GM12878 (cell line): ENCODE measurements around the gene SEMA3A. TPM values are rescaled to one million over a fixed set of nuclear protein-coding genes. Genes with fewer than 3 reads are reported as not detected.

Source experiments
- ATAC-seq: fragments of 200-7000 bp; cut with Tn5 transposase; 3 replicates; pipeline ENCODE4 v1.9.1; 2020; ENCODE audit warnings: mild to moderate bottlenecking, moderate library complexity
- BruUV-seq: library from RNA; stranded (reverse); fragments of 400-500 nt; replicated peaks from 2 replicates; lab custom pipeline; 2021; lab: Mats Ljungman, UMichigan
- CTCF ChIA-PET: fragments of 300-600 bp; sonication (Branson Sonifier 250); formaldehyde crosslinking; extraction: SDS; loops from one replicate; lab custom pipeline; 2021; ENCODE audit warnings: inconsistent platforms; lab: Yijun Ruan, JAX
- POLR2A ChIA-PET: fragments of 350-600 bp; formaldehyde crosslinking; extraction: SDS; loops from one replicate; lab custom pipeline; 2021; ENCODE audit warnings: inconsistent platforms; lab: Charles Lee
- RAD21 ChIA-PET: fragments of 300-600 bp; sonication (Branson Sonifier 250); formaldehyde crosslinking; loops from one replicate; lab custom pipeline; 2023; ENCODE audit warnings: antibody characterized with exemption; ENCODE audit not compliant: unreplicated experiment; lab: Charles Lee
- SMC1A ChIA-PET: fragments of 300-600 bp; sonication (Branson Sonifier 250); formaldehyde crosslinking; loops from one replicate; lab custom pipeline; 2023; ENCODE audit not compliant: unreplicated experiment, uncharacterized antibody; lab: Charles Lee
- DNase-seq: peaks from one replicate; pipeline ENCODE4 v3.0.0-alpha.2; 2011; ENCODE audit warnings: low read depth, low spot score
- FAIRE-seq: peaks from 3 replicates; lab custom pipeline; 2011; peaks lifted over from hg19 to GRCh38; lab: Jason Lieb, UNC
- H2AFZ ChIP-seq: 2 replicates; pipeline ENCODE4 v1.6.0; 2011; ENCODE audit warnings: low read depth, low read length, control low read depth; ENCODE audit not compliant: control insufficient read depth
- H3K27ac ChIP-seq: 2 replicates; pipeline ENCODE4 v1.5.1; 2011; ENCODE audit warnings: control low read depth; ENCODE audit not compliant: control insufficient read depth, insufficient read depth
- H3K27me3 ChIP-seq, 2 experiments: replicated peaks in 1 of 2; 2 replicates each; pipeline versions ENCODE4 v1.6.0 to v1.6.1; 2011; ENCODE audit warnings: low read length in 1 of 2; ENCODE audit not compliant: control insufficient read depth in 2 of 2, insufficient read depth in 2 of 2
- H3K36me3 ChIP-seq, 2 experiments: 2 replicates each; pipeline ENCODE4 v1.5.1; 2011; ENCODE audit warnings: low read length in 1 of 2; ENCODE audit not compliant: control insufficient read depth in 2 of 2, insufficient read depth in 2 of 2
- H3K4me1 ChIP-seq: 2 replicates; pipeline ENCODE4 v1.6.1; 2011; ENCODE audit warnings: mild to moderate bottlenecking, low read length, moderate library complexity, mixed read lengths; ENCODE audit not compliant: control insufficient read depth, insufficient read depth
- H3K4me2 ChIP-seq: 2 replicates; pipeline ENCODE4 v1.6.0; 2011; ENCODE audit warnings: control low read depth; ENCODE audit not compliant: control insufficient read depth, insufficient read depth
- H3K4me3 ChIP-seq: fragments of 200-600 bp; sonication (generic); 2 replicates; pipeline ENCODE4 v1.5.1; 2016
- H3K79me2 ChIP-seq: 2 replicates; pipeline ENCODE4 v1.6.0; 2011; ENCODE audit warnings: low read length; ENCODE audit not compliant: control insufficient read depth, insufficient read depth
- H3K9ac ChIP-seq: 2 replicates; pipeline ENCODE4 v1.8.0; 2011; ENCODE audit warnings: low read length, control low read depth, mixed read lengths; ENCODE audit not compliant: control insufficient read depth, insufficient read depth
- H3K9me3 ChIP-seq: replicated peaks from 3 replicates; pipeline ENCODE4 v1.5.1; 2011; ENCODE audit warnings: mild to moderate bottlenecking, low read length; ENCODE audit not compliant: control insufficient read depth, insufficient read depth
- H4K20me1 ChIP-seq: 2 replicates; pipeline ENCODE4 v1.6.0; 2011; ENCODE audit not compliant: control insufficient read depth, insufficient read depth
- ASH2L ChIP-seq: fragments of 300-600, 200-600 bp; sonication (generic); IDR thresholded peaks from 2 replicates; pipeline ENCODE4 v1.6.1; 2017; ENCODE audit warnings: low read depth, mild to moderate bottlenecking, borderline replicate concordance
- ATF3 ChIP-seq: IDR thresholded peaks from 2 replicates; pipeline ENCODE4 v1.6.1; 2011; ENCODE audit warnings: low read depth, mild to moderate bottlenecking, low read length, moderate library complexity, borderline replicate concordance; ENCODE audit errors: extremely low read depth
- BHLHE40 ChIP-seq, 2 experiments: fragments of 450-650 bp in 1 of 2; IDR thresholded peaks; 2 replicates each; pipeline ENCODE4 v1.6.1; 2011 to 2017; ENCODE audit warnings: low read depth in 2 of 2, borderline replicate concordance in 1 of 2, improper control_type of control experiment in 1 of 2, low read length in 1 of 2, mild to moderate bottlenecking in 1 of 2
- CHD2 ChIP-seq: IDR thresholded peaks from 2 replicates; pipeline ENCODE4 v1.6.1; 2011; ENCODE audit warnings: low read depth, low read length, improper control_type of control experiment, borderline replicate concordance
- GATAD2B ChIP-seq: fragments of 450-650 bp; conservative IDR thresholded peaks from 2 replicates; pipeline ENCODE4 v1.6.1; 2017; ENCODE audit warnings: low read depth, mild to moderate bottlenecking, moderate library complexity
- JUND ChIP-seq: IDR thresholded peaks from 2 replicates; pipeline ENCODE4 v1.6.1; 2012; ENCODE audit warnings: low read depth, mild to moderate bottlenecking, low read length, improper control_type of control experiment, moderate library complexity
- MTA2 ChIP-seq: fragments of 450-650 bp; IDR thresholded peaks from 2 replicates; pipeline ENCODE4 v1.6.1; 2016; ENCODE audit warnings: low read depth, mild to moderate bottlenecking, moderate library complexity
- MYB ChIP-seq: fragments of 150-350 bp; IDR thresholded peaks from 2 replicates; pipeline ENCODE4 v1.6.1; 2014; ENCODE audit warnings: mild to moderate bottlenecking, low read depth, low read length, borderline replicate concordance
- NRF1 ChIP-seq: conservative IDR thresholded peaks from 2 replicates; pipeline ENCODE4 v1.6.1; 2011; ENCODE audit warnings: mild to moderate bottlenecking, low read depth, low read length, improper control_type of control experiment
- PAX8 ChIP-seq: fragments of 450-650 bp; IDR thresholded peaks from 2 replicates; pipeline ENCODE4 v1.6.1; 2017; ENCODE audit warnings: mild to moderate bottlenecking, moderate library complexity
- POLR2AphosphoS5 ChIP-seq: IDR thresholded peaks from 2 replicates; pipeline ENCODE4 v1.6.1; 2011; ENCODE audit warnings: mild to moderate bottlenecking, low read length, inconsistent platforms
- POU2F2 ChIP-seq: IDR thresholded peaks from 3 replicates; pipeline ENCODE4 v1.6.1; 2011; ENCODE audit warnings: low read depth, mild to moderate bottlenecking, low read length, borderline replicate concordance
- RELB ChIP-seq: fragments of 450-650 bp; IDR thresholded peaks from 2 replicates; pipeline ENCODE4 v1.6.1; 2017; ENCODE audit warnings: low read depth, mild to moderate bottlenecking, moderate library complexity
- RUNX3 ChIP-seq: IDR thresholded peaks from 2 replicates; pipeline ENCODE4 v1.6.1; 2012; ENCODE audit warnings: low read length, inconsistent platforms
- SMAD5 ChIP-seq: IDR thresholded peaks from 2 replicates; pipeline ENCODE4 v1.6.1; 2016; ENCODE audit warnings: antibody characterized with exemption, low read depth
- SREBF2 ChIP-seq: IDR thresholded peaks from 2 replicates; pipeline ENCODE4 v1.6.1; 2012; ENCODE audit warnings: mild to moderate bottlenecking, low read length
- SRF ChIP-seq, 2 experiments: IDR thresholded peaks; 2 replicates each; pipeline ENCODE4 v1.6.1; 2011; ENCODE audit warnings: low read depth in 2 of 2, low read length in 2 of 2, mild to moderate bottlenecking in 1 of 2, moderate library complexity in 1 of 2
- YBX1 ChIP-seq: fragments of 450-650 bp; IDR thresholded peaks from 2 replicates; pipeline ENCODE4 v1.6.1; 2016; ENCODE audit warnings: antibody characterized with exemption
- YY1 ChIP-seq: IDR thresholded peaks from 2 replicates; pipeline ENCODE4 v1.6.1; 2011; ENCODE audit warnings: low read depth, mild to moderate bottlenecking, low read length
- ZZZ3 ChIP-seq: IDR thresholded peaks from 2 replicates; pipeline ENCODE4 v1.6.1; 2011; ENCODE audit warnings: low read depth; ENCODE audit not compliant: control insufficient read depth, insufficient read length
- WGBS: methylation state at CpG from one replicate; pipeline ENCODE4 v1.1.6; 2016; ENCODE audit warnings: low lambda C conversion rate; ENCODE audit not compliant: insufficient replicate concordance, insufficient coverage; ENCODE audit errors: missing lambda C conversion rate; 5-methylcytosine and 5-hydroxymethylcytosine counted together
- in situ Hi-C: fragments of 300-500 bp; cut with MboI; formaldehyde crosslinking; loops from 9 replicates; pipeline ENCODE4 v1.14.3; 2018; ENCODE audit warnings: mixed read lengths
- intact Hi-C: fragments of 100-400 bp; cut with micrococcal nuclease; formaldehyde crosslinking; loops from one replicate; pipeline ENCODE4 v1.14.2; 2022; ENCODE audit not compliant: unreplicated experiment
- polyA plus RNA-seq, 11 experiments: library from polyadenylated mRNA; depleted of rRNA in 4 of 11; unstranded in 6 of 11; stranded (reverse) in 5 of 11; fragments of >200 nt; fragmentation: Nextera tagmentation in 4 of 11; fragmentation: Illumina TruSeq in 1 of 11; extraction: Ambion mirVana in 4 of 11; extraction: Trizol in 1 of 11; gene quantifications; 1 replicate in 1 of 11; 2 replicates in 10 of 11; pipeline versions ENCODE4 v1.2.1 to v1.2.3, GENCODE V29; 2011 to 2016; ENCODE audit warnings: inconsistent platforms in 2 of 11, missing spikeins in 2 of 11, low read depth in 1 of 11
- total RNA-seq, 4 experiments: library from RNA; depleted of rRNA in 3 of 4; stranded (reverse); fragments of >200 nt in 3 of 4; fragmentation: Illumina TruSeq in 1 of 4; extraction: Trizol in 1 of 4; gene quantifications; 2 replicates each; pipeline versions ENCODE4 v1.2.1 to v1.2.3, GENCODE V29; 2013 to 2021

The SEMA3A gene
- total and polyA plus RNA-seq, 10 of the 15 experiments (the other 5 are each of a cell fraction or from before 2014, with no cell fraction given) = 0.01 to 3.3 (median 0.24) TPM

- H3K79me2 ChIP-seq = no peaks in the 10 kb centered on the region
- no peak overlapping the region for H3K4me3 ChIP-seq
- no peak overlapping the region for H2AFZ ChIP-seq
- no peaks in the 10 kb centered on the region for H3K36me3 ChIP-seq
- no peaks in the 10 kb centered on the region for H3K4me1 ChIP-seq
- no peak overlapping the region for H3K27ac ChIP-seq
- no peak for TF ChIP-seq ASH2L
- TF ChIP-seq POU2F2 = no peak
- no peak for TF ChIP-seq NRF1
- TF ChIP-seq MTA2 = no peak
- TF ChIP-seq RUNX3 = no peak
- no peak for TF ChIP-seq SMAD5
- in situ Hi-C loops = no loop called here
- intact Hi-C loops = no loop called here
- H3K9ac ChIP-seq = no peak overlapping the region
- FAIRE-seq = no peak
- no peak for ATAC-seq
- no TSS peak for BruUV-seq
- no peaks in the 10 kb centered on the region for H3K9me3 ChIP-seq
- SMC1A ChIA-PET = no interaction called here
- POLR2A ChIA-PET = no interaction called here
- no peak for DNase-seq
- RAD21 ChIA-PET = no interaction called here
- H3K27me3 ChIP-seq = no peaks in the 10 kb centered on the region
- no peak overlapping the region for H3K4me2 ChIP-seq
- CTCF ChIA-PET = no interaction called here
- H4K20me1 ChIP-seq = no peaks in the 10 kb centered on the region
Observed at GRCh38 chr7:84137812-84138211, 56.8 kb downstream of the SEMA3A start.

- Histone ChIP-seq H4K20me1 (no peaks in the 10 kb centered on the region), H3K79me2 (no peaks in the 10 kb centered on the region), H3K27me3 (no peaks in the 10 kb centered on the region), H2AFZ (no peak overlapping the region), H3K9me3 (no peaks in the 10 kb centered on the region), H3K4me1 (no peaks in the 10 kb centered on the region), H3K36me3 (no peaks in the 10 kb centered on the region), H3K27ac (no peak overlapping the region), H3K4me3 (no peak overlapping the region), H3K4me2 (no peak overlapping the region), H3K9ac (no peak overlapping the region)
- CTCF ChIA-PET = no interaction called here
- intact Hi-C loops = no loop called here
- WGBS = 31% methylated on average over 3 of the region's 3 CpGs
- SMC1A ChIA-PET = interaction anchor here (1.3 kb wide), 1 partner anchor 11 kb away, joined by 3 read pairs; no protein-coding TSS in a partner anchor
- in situ Hi-C loops = no loop called here
- no TSS peak for BruUV-seq
- no peak for FAIRE-seq
- ATAC-seq = no peak
- POLR2A ChIA-PET = interaction anchor here (0.5 kb wide), 1 partner anchor 46 kb away, joined by 3 read pairs; no protein-coding TSS in a partner anchor
- RAD21 ChIA-PET = no interaction called here
- no peak for DNase-seq
- no peak for TF ChIP-seq SRF (IDR thresholded peaks at IDR 0.05; ENCODE audit: low read depth in 2 of 2, low read length in 2 of 2)
- no peak for TF ChIP-seq GATAD2B
- no peak for TF ChIP-seq SREBF2
- no peak for TF ChIP-seq PAX8
- no peak for TF ChIP-seq YBX1
- no peak for TF ChIP-seq POLR2AphosphoS5
- no peak for TF ChIP-seq MYB
- no peak for TF ChIP-seq ATF3
- TF ChIP-seq JUND = no peak
- no peak for TF ChIP-seq CHD2
- TF ChIP-seq RELB = no peak
- TF ChIP-seq ZZZ3 = no peak
- TF ChIP-seq YY1 = no peak
- no peak for TF ChIP-seq BHLHE40 (IDR thresholded peaks at IDR 0.05; ENCODE audit: borderline replicate concordance in 1 of 2, low read depth in 2 of 2, low read length in 1 of 2)
Observed at GRCh38 chr7:84136809-84137208, 57.8 kb downstream of the SEMA3A start.
